ENCODE measurements around the gene PSMC3IP.
"Not testable (repeated sequence)": the region's sequence is repeated elsewhere in the genome, so short reads cannot be mapped to it uniquely, and the experiment has no call there.

DNA sequence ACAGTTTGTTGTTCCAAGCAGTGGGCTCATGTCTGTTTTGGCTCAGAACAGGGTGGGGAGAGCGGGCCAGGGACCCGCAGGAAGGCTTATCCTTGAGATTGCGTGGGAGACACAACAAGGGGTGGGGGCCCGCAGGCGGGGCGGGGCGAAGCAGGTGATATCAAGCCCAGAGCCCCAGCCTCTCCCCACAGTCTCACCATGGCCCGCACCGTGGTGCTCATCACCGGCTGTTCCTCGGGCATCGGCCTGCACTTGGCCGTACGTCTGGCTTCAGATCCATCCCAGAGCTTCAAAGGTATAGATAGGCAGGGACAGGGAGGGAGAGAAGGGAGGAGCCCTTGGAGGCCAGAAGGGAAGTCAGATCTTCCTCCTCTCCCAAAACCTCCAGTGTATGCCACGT, 24.8 kb downstream of the PSMC3IP start, which contains the start of gene HSD17B1:
- TF ChIP-seq CTCF (optimal IDR thresholded peaks at IDR 0.05 in 1 of 3, IDR thresholded peaks at IDR 0.05 in 1 of 3, conservative IDR thresholded peaks at IDR 0.05 in 1 of 3; ENCODE audit: extremely low read depth in 1 of 3, insufficient read depth in 2 of 3, low read length in 3 of 3); EZH2 (IDR thresholded peaks at IDR 0.05; ENCODE audit: low read length): not testable (repeated sequence)
